ENCODE results near the gene PRDM4.
"Not testable (repeated sequence)": the region's sequence is repeated elsewhere in the genome, so short reads cannot be mapped to it uniquely, and the experiment has no call there.

DNA sequence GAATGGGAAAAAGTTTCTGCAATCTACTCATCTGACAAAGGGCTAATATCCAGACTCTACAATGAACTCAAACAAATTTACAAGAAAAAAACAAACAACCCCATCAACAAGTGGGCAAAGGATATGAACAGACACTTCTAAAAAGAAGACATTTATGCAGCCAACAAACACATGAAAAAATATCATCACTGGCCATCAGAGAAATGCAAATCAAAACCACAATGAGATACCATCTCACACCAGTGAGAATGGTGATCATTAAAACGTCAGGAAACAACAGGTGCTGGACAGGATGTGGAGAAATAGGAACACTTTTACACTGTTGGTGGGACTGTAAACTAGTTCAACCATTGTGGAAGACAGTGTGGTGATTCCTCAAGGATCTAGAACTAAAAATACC, 33.6 kb downstream of the PRDM4 start:
- TF ChIP-seq, protein P1, sequence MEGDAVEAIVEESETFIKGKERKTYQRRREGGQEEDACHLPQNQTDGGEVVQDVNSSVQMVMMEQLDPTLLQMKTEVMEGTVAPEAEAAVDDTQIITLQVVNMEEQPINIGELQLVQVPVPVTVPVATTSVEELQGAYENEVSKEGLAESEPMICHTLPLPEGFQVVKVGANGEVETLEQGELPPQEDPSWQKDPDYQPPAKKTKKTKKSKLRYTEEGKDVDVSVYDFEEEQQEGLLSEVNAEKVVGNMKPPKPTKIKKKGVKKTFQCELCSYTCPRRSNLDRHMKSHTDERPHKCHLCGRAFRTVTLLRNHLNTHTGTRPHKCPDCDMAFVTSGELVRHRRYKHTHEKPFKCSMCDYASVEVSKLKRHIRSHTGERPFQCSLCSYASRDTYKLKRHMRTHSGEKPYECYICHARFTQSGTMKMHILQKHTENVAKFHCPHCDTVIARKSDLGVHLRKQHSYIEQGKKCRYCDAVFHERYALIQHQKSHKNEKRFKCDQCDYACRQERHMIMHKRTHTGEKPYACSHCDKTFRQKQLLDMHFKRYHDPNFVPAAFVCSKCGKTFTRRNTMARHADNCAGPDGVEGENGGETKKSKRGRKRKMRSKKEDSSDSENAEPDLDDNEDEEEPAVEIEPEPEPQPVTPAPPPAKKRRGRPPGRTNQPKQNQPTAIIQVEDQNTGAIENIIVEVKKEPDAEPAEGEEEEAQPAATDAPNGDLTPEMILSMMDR (IDR thresholded peaks at IDR 0.05; ENCODE audit: insufficient read depth, low read length), result not testable (repeated sequence)
- TF ChIP-seq POLR2AphosphoS5 (IDR thresholded peaks at IDR 0.05; ENCODE audit: low read depth); GABPA (IDR thresholded peaks at IDR 0.05; ENCODE audit: low read depth); SPI1 (IDR thresholded peaks at IDR 0.05; ENCODE audit: borderline replicate concordance, low read depth): not testable (repeated sequence)
- TF ChIP-seq, protein P2, sequence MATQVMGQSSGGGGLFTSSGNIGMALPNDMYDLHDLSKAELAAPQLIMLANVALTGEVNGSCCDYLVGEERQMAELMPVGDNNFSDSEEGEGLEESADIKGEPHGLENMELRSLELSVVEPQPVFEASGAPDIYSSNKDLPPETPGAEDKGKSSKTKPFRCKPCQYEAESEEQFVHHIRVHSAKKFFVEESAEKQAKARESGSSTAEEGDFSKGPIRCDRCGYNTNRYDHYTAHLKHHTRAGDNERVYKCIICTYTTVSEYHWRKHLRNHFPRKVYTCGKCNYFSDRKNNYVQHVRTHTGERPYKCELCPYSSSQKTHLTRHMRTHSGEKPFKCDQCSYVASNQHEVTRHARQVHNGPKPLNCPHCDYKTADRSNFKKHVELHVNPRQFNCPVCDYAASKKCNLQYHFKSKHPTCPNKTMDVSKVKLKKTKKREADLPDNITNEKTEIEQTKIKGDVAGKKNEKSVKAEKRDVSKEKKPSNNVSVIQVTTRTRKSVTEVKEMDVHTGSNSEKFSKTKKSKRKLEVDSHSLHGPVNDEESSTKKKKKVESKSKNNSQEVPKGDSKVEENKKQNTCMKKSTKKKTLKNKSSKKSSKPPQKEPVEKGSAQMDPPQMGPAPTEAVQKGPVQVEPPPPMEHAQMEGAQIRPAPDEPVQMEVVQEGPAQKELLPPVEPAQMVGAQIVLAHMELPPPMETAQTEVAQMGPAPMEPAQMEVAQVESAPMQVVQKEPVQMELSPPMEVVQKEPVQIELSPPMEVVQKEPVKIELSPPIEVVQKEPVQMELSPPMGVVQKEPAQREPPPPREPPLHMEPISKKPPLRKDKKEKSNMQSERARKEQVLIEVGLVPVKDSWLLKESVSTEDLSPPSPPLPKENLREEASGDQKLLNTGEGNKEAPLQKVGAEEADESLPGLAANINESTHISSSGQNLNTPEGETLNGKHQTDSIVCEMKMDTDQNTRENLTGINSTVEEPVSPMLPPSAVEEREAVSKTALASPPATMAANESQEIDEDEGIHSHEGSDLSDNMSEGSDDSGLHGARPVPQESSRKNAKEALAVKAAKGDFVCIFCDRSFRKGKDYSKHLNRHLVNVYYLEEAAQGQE (IDR thresholded peaks at IDR 0.05; ENCODE audit: insufficient replicate concordance, low read depth), result not testable (repeated sequence)

Measured in HL-60 (cell line).